Measurements from ENCODE around the gene GRB2. TPM values are rescaled to one million over a fixed set of nuclear protein-coding genes. Genes with fewer than 3 reads are reported as not detected.

The GRB2 gene
- total and polyA plus RNA-seq, 2 experiments from 2014 or later = 82.7 to 101 TPM

DNA sequence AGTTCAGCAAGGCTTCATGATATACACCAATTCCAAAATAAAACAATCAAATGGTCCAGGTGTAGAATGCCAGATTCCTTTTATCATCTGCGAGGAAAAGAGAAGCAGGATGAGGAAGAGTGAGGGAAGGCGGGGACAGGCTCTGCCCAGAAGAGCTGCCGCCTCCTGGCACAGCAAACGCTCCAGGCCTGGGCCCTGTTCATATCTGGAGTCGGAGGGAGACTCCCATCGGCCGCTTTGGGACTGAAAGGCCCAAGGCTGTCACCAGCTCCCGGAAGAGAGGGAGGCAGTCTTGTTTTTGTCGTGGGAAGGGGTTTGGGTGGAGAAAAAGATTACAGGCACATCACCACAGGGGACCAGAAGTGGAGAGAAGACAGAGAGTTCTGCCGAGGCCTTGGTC is 87.3 kb downstream of the GRB2 start:
- Histone ChIP-seq H3K4me3 (no peak overlapping the region), H3K27ac (no peak overlapping the region), H3K4me1 (ENCODE audit: insufficient read depth) (no peaks in the 10 kb centered on the region), H3K9me3 (ENCODE audit: low read depth) (no peaks in the 10 kb centered on the region), H4K20me1 (ENCODE audit: insufficient read depth, poor library complexity, severe bottlenecking) (no peaks in the 10 kb centered on the region), H3K9me2 (replicated peaks; ENCODE audit: insufficient read depth) (no peaks in the 10 kb centered on the region), H2AFZ (no peak overlapping the region), H3K79me2 (peaks cover 4% of the 10 kb centered on the region), H3K36me3 (replicated peaks; ENCODE audit: insufficient read depth, low read depth) (no peaks in the 10 kb centered on the region), H3K4me2 (no peak overlapping the region), H3K27me3 (no peaks in the 10 kb centered on the region)
- TF ChIP-seq CTCF (IDR thresholded peaks at IDR 0.05; ENCODE audit: poor library complexity) (no peak), EZH2phosphoT487 (IDR thresholded peaks at IDR 0.05; ENCODE audit: low read depth, severe bottlenecking, unreplicated experiment) (no peak), EZH2 (IDR thresholded peaks at IDR 0.05; ENCODE audit: borderline replicate concordance) (no peak)
- no peak for DNase-seq (ENCODE audit: low spot score)
- WGBS (ENCODE audit: low lambda C conversion rate, missing lambda C conversion rate) = 90% methylated on average over 10 of the region's 10 CpGs

- Histone ChIP-seq H3K79me2 (peaks cover 4% of the 10 kb centered on the region), H3K9me3 (ENCODE audit: low read depth) (no peaks in the 10 kb centered on the region), H3K4me2 (no peak overlapping the region), H3K4me3 (no peak overlapping the region), H3K27ac (no peak overlapping the region), H4K20me1 (ENCODE audit: insufficient read depth, poor library complexity, severe bottlenecking) (no peaks in the 10 kb centered on the region), H3K9me2 (replicated peaks; ENCODE audit: insufficient read depth) (no peaks in the 10 kb centered on the region), H3K4me1 (ENCODE audit: insufficient read depth) (no peaks in the 10 kb centered on the region), H3K36me3 (replicated peaks; ENCODE audit: insufficient read depth, low read depth) (no peaks in the 10 kb centered on the region), H2AFZ (no peak overlapping the region), H3K27me3 (no peaks in the 10 kb centered on the region)
- WGBS (ENCODE audit: low lambda C conversion rate, missing lambda C conversion rate) = 91% methylated on average over 11 of the region's 11 CpGs
- TF ChIP-seq EZH2 (IDR thresholded peaks at IDR 0.05; ENCODE audit: borderline replicate concordance) (no peak), EZH2phosphoT487 (IDR thresholded peaks at IDR 0.05; ENCODE audit: low read depth, severe bottlenecking, unreplicated experiment) (no peak), CTCF (IDR thresholded peaks at IDR 0.05; ENCODE audit: poor library complexity) (no peak)
- DNase-seq (ENCODE audit: low spot score) = no peak
Measured at GRCh38 chr17:75317671-75318070, 87.8 kb downstream of the GRB2 start.

DNA sequence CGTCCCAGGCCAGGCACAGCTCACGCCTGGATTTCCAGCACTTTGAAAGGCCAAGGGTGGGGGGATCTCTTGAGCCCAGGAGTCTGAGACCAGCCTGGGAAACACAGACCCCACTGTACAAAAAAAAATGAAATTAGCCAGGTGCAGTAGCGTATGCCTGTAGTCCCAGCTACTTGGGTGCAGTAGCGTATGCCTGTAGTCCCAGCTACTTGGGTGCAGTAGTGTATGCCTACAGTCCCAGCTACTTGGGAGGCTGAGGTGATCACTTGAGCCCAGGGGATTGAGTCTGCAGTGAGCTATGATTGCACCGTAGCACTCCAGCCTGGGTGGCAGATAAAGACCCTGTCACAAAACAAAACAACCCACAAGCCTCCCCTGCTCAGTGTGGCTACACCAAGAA is 89.2 kb downstream of the GRB2 start:
- no peak overlapping the region for H3K4me3 ChIP-seq
- H3K4me1 ChIP-seq (ENCODE audit: insufficient read depth) = no peaks in the 10 kb centered on the region
- no peaks in the 10 kb centered on the region for H3K27me3 ChIP-seq
- DNase-seq (ENCODE audit: low spot score) = no peak
- no peaks in the 10 kb centered on the region for H3K9me2 ChIP-seq (replicated peaks; ENCODE audit: insufficient read depth)
- no peaks in the 10 kb centered on the region for H3K79me2 ChIP-seq
- H4K20me1 ChIP-seq (ENCODE audit: insufficient read depth, poor library complexity, severe bottlenecking) = no peaks in the 10 kb centered on the region
- no peak overlapping the region for H3K4me2 ChIP-seq
- WGBS (ENCODE audit: low lambda C conversion rate, missing lambda C conversion rate) = 88% methylated on average over 5 of the region's 5 CpGs
- TF ChIP-seq EZH2phosphoT487 (IDR thresholded peaks at IDR 0.05; ENCODE audit: low read depth, severe bottlenecking, unreplicated experiment) (no peak), CTCF (IDR thresholded peaks at IDR 0.05; ENCODE audit: poor library complexity) (no peak), EZH2 (IDR thresholded peaks at IDR 0.05; ENCODE audit: borderline replicate concordance) (no peak)
- no peaks in the 10 kb centered on the region for H3K36me3 ChIP-seq (replicated peaks; ENCODE audit: insufficient read depth, low read depth)
- no peaks in the 10 kb centered on the region for H3K9me3 ChIP-seq (ENCODE audit: low read depth)
- no peak overlapping the region for H3K27ac ChIP-seq
- no peak overlapping the region for H2AFZ ChIP-seq
